Measurements from ENCODE around the gene E2F3. TPM values are rescaled to one million over a fixed set of nuclear protein-coding genes. Genes with fewer than 3 reads are reported as not detected.
A peak's percentile ranks its signal among the peaks of the same experiment; 100 is the strongest.

The E2F3 gene
- total and polyA plus RNA-seq, 4 experiments from 2014 or later, result 1.3 to 25.5 (median 15.2) TPM

DNA sequence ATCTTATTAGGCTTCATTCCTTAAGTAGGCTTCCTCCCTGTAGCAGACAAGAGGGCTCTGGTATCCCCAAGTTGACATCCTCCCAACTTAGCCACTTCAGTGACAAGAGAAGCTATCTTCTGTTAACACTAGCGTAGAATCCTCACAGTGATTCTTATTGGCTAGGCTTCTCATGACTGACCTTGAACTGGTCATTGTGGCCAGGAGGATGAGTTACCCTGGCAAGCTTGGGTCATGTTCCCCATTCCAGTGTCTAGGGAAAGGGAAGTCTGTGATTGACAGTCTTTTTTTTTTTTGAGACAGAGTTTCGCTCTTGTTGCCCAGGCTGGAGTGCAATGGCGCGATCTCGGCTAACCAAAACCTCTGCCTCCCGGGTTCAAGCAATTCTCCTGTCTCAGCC is 139.7 kb downstream of the E2F3 start:
- ChIA-PET CTCF (ENCODE audit: partially characterized antibody) (interaction anchor here (1.0 to 1.7 kb wide), 3 partner anchors 11 to 1052 kb away, joined by 3 to 5 read pairs (median 3); partner anchors contain the start of gene SOX4), POLR2A (ENCODE audit: partially characterized antibody) (no interaction called here)
- intact Hi-C loops (cut with micrococcal nuclease), result no loop called here
- Mint-ChIP-seq H3K27ac (no peak overlapping the region), H3K36me3 (peaks cover 40 to 68% of the 10 kb centered on the region in 2 donors), H3K9me3 (no peaks in the 10 kb centered on the region), H3K4me3 (no peak overlapping the region), H3K4me1 (peaks cover 29 to 51% (median 44%) of the 10 kb centered on the region in 4 donors), H3K27me3 (no peaks in the 10 kb centered on the region)
- H3K27ac ChIP-seq (ENCODE audit: low read depth, low read length), result no peak overlapping the region
- H3K27me3 ChIP-seq (ENCODE audit: insufficient read depth, low read length), result no peaks in the 10 kb centered on the region
- DNase-seq, result no peak
- H3K4me3 ChIP-seq (ENCODE audit: low read length in 2 of 2), result no peak overlapping the region
- H3K4me1 ChIP-seq (ENCODE audit: insufficient read depth, low read length), result peaks cover 18% of the 10 kb centered on the region
- peaks cover 16% of the 10 kb centered on the region for H3K36me3 ChIP-seq (ENCODE audit: insufficient read depth, low read length)
- no peaks in the 10 kb centered on the region for H3K9me3 ChIP-seq (ENCODE audit: control insufficient read depth in 1 of 2, low read length in 2 of 2)

DNA sequence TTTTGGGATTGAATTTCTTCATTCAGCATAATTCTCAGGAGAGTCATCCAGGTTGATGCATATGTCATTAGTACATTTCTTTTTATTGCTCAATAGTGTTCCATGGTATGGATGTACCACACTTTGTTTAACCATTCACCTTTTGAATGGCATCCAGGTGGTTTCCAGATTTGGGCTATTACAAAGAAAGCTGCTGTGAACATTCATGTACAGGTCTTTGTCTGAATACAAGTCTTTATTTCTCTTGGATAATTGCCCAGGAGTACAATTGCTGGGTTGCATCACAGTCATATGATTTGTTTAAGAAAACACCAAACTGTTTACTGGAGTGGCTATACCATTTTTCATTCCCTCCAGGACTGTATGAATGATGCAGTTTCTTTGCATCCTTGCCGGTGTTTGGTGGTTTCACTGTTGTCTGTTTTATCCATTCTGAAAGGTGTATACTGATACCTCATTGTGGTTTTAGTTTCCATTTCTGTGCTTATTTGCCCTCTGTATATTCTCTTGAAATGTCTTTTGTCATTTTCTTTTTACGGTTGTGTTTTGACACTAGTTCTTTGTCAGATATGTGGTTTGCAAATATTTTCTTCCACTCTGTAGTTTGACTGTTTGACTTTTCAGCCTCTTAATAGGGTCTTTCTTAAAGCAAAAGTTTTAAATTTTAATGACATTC is 141.4 kb downstream of the E2F3 start:
- Histone ChIP-seq H3K4me1 (ENCODE audit: insufficient read depth, low read length) (peaks cover 18% of the 10 kb centered on the region), H3K9me3 (ENCODE audit: control insufficient read depth in 1 of 2, low read length in 2 of 2) (no peaks in the 10 kb centered on the region), H3K27me3 (ENCODE audit: insufficient read depth, low read length) (no peaks in the 10 kb centered on the region), H3K4me3 (ENCODE audit: low read length in 2 of 2) (no peak overlapping the region), H3K27ac (ENCODE audit: low read depth, low read length) (no peak overlapping the region), H3K36me3 (ENCODE audit: insufficient read depth, low read length) (peaks cover 31% of the 10 kb centered on the region)
- DNase-seq, result no peak
- Mint-ChIP-seq H3K36me3 (peaks cover 37 to 66% of the 10 kb centered on the region in 2 donors), H3K4me3 (no peak overlapping the region), H3K9me3 (no peaks in the 10 kb centered on the region), H3K4me1 (peaks cover 26 to 39% (median 34%) of the 10 kb centered on the region in 4 donors), H3K27ac (peak overlapping the region in 1 of 7 donors; percentile 10), H3K27me3 (no peaks in the 10 kb centered on the region)
- CTCF ChIA-PET (ENCODE audit: partially characterized antibody), result no interaction called here
- POLR2A ChIA-PET (ENCODE audit: partially characterized antibody), result no interaction called here
- intact Hi-C loops (cut with micrococcal nuclease), result no loop called here

Other genes starting within 250 kb of the E2F3 start
- 10 to 100 TPM; 21.3 to 24.6 TPM for gene MBOAT1, start 189.4 kb upstream of the E2F3 start, total RNA-seq
- 1 to 10 TPM in 1 of 2 donors, under 1 TPM in 1; 0.49 to 3.8 TPM for gene MBOAT1, start 189.4 kb upstream of the E2F3 start, polyA plus RNA-seq
- gene CDKAL1, start 132.6 kb downstream of the E2F3 start, total RNA-seq, result 10 to 100 TPM; 22.3 to 22.7 TPM
- gene CDKAL1, start 132.6 kb downstream of the E2F3 start, polyA plus RNA-seq, result 10 to 100 TPM; 31.0 to 41.8 TPM